Measurements from ENCODE around the gene HSP90AA1.
"Not testable (repeated sequence)": the region's sequence is repeated elsewhere in the genome, so short reads cannot be mapped to it uniquely, and the experiment has no call there.

HSP90AA1 gene

GRCh38 chr14:102078831-102079699 is 7.8 kb downstream of the HSP90AA1 start:
- H3K4me3 ChIP-seq (ENCODE audit: low read depth, low read length): no peak overlapping the region
- TF ChIP-seq CTCF (IDR thresholded peaks at IDR 0.05; ENCODE audit: borderline replicate concordance, insufficient read depth, low read depth, low read length): no peak

GRCh38 chr14:102078361-102078791 is 8.5 kb downstream of the HSP90AA1 start:
- H3K4me3 ChIP-seq (ENCODE audit: low read depth, low read length): not testable (repeated sequence)

GRCh38 chr14:102077382-102077709 is 9.5 kb downstream of the HSP90AA1 start:
- TF ChIP-seq CTCF (IDR thresholded peaks at IDR 0.05; ENCODE audit: borderline replicate concordance, insufficient read depth, low read depth, low read length): no peak
- no peak overlapping the region for H3K4me3 ChIP-seq (ENCODE audit: low read depth, low read length)

- H3K4me3 ChIP-seq (ENCODE audit: low read depth, low read length): no peak overlapping the region
- TF ChIP-seq CTCF (IDR thresholded peaks at IDR 0.05; ENCODE audit: borderline replicate concordance, insufficient read depth, low read depth, low read length): no peak
Observed at GRCh38 chr14:102075155-102075554, 11.7 kb downstream of the HSP90AA1 start.

GRCh38 chr14:102074415-102074964 is 12.4 kb downstream of the HSP90AA1 start:
- H3K4me3 ChIP-seq (ENCODE audit: low read depth, low read length): no peak overlapping the region
- no peak for TF ChIP-seq CTCF (IDR thresholded peaks at IDR 0.05; ENCODE audit: borderline replicate concordance, insufficient read depth, low read depth, low read length)

- no peak for TF ChIP-seq CTCF (IDR thresholded peaks at IDR 0.05; ENCODE audit: borderline replicate concordance, insufficient read depth, low read depth, low read length)
- no peak overlapping the region for H3K4me3 ChIP-seq (ENCODE audit: low read depth, low read length)
Observed at GRCh38 chr14:102071283-102071998, 15.4 kb downstream of the HSP90AA1 start.

- H3K4me3 ChIP-seq (ENCODE audit: low read depth, low read length): no peak overlapping the region
- TF ChIP-seq CTCF (IDR thresholded peaks at IDR 0.05; ENCODE audit: borderline replicate concordance, insufficient read depth, low read depth, low read length): no peak
Observed at GRCh38 chr14:102066041-102066451, 20.8 kb downstream of the HSP90AA1 start.

GRCh38 chr14:102064590-102064989 is 22.3 kb downstream of the HSP90AA1 start:
- not testable (repeated sequence) for H3K4me3 ChIP-seq (ENCODE audit: low read depth, low read length)
